CD4-positive, alpha-beta T cell treated with Interleukin-15 for 1 hour (primary cell): ENCODE data around the gene PHIP.
"Not testable (repeated sequence)": the region's sequence is repeated elsewhere in the genome, so short reads cannot be mapped to it uniquely, and the experiment has no call there.

ENCODE experiments used
- DNase-seq: peaks from one replicate; pipeline ENCODE4 v3.0.0-alpha.2; 2020

The PHIP gene

DNA sequence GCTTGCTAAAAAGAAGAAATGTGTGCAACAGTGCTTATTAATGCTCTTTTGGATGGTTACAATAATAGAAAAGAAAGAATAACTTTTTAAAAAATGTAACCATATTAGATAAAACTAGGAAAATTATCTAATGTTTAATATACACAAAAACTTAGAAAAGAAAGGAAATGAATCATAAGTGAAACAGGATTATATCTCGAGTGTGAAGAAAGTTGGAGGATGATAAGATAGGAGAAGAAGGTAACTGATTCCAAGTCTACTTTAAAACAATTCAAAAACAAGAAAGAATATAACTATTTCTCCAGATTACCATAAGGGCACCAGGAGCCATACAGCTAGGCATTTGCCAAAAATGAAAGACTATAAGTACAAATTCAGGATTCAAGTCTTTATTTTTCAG, 73.0 kb downstream of the PHIP start:
- DNase-seq = no peak

DNA sequence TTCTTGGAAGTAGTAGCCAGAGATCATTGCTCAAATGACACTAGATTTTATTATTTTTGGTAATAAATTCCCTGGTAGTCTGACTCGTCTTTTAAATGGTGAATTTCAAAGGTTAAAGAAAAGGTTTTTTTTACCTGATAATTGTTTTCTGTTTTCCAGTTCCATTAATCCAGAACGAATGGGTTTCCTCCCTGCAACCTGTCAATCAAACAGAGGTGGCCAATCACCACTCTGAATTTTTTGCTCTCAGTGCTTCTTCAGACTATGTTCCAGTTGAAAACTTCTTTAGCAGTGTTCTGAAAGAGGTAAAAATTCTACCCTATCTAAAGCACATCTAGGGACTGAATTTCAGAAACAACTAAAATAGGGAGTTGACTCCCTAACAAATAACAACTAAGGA, 73.8 kb downstream of the PHIP start:
- no peak for DNase-seq

DNA sequence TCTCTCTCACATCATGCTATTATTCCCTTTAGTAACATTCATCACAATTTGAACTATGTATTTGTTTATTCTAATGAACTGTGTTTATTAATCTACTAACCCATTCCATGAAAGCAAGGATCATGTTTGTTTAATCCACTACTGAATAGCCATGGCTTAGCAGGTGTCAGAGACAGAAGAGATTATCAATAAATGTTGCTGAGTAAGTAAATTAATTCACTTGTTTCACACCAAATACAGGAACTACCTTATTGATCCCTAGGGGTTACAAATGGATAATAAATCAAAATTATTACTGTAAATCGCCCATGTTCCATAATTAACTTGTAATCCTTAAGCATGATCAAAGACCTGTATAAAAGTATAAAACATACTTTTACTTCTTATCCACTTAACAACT, 76.6 kb downstream of the PHIP start:
- DNase-seq = no peak

DNA sequence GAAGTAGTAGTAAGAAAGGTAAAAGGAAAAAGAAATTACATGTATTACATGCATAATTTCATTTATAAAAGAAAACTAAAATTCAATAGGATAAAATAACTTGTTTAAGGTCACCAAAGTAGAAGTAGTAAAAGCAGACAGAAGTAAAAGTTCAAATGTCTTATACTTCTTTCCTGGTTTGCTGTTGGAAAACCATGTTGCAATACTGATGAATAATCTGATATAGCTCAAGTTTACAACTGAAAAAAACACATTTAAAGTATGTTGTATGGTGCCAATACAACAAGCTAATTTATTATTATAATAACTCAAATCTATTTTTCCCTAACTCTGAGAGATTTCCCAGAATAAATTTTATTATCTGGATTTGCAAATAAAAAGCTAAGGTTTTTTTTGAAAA, 78.3 kb downstream of the PHIP start:
- DNase-seq = no peak

DNA sequence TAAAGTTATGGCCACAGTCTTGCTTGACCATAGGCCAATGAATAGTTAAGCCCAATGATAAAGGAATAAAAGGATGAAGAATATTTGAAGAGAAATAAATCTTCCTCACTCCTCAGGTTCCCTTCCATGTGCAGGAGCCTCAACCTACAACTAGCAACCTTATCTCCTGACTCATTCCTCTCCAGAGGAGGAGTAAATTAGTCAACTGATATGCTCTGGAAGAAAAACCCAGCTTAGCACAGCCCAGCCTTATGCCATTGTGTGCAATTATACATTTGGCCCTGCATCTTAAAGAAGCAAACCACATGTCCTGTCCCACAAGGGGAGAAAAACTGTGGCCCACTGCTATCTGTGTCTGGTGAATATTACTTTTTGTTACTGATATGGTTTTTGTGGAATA, 82.1 kb downstream of the PHIP start:
- no peak for DNase-seq

DNA sequence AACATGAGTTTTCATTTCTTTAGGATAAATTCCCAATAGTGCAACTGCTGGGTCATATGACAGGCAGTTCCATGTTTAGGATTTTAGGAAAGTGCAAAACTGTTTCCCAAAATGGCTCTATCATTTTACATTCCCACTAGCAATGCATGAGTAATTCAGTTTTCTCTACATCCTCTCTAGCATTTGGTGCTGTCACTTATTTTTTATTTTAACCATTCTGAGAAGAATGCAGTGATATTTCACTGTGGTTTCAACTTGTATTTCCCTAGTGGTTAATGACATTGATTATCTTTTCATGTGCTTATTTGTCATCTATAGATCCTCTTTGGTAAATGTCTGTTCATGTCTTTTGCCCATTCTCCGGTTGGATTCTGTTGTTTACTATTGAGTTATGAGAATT, 82.7 kb downstream of the PHIP start:
- no peak for DNase-seq

DNA sequence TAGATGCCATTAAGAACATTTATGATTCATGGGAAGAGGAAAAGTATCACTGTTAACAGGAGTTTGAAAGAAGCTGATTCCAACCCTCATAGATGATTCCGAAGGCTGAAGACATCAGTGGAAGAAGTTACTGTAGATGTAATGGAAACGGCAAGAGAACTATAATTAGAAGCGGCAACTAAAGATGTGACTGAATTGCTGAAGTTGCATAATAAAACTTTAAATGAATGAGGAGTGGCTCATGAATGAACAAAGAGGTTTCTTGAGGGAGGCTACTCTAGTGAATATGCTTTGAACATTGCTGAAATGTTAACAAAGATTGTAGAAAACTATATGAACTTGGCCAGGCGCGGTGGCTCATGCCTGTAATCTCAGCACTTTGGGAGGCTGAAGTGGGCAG, 84.1 kb downstream of the PHIP start:
- DNase-seq = no peak

DNA sequence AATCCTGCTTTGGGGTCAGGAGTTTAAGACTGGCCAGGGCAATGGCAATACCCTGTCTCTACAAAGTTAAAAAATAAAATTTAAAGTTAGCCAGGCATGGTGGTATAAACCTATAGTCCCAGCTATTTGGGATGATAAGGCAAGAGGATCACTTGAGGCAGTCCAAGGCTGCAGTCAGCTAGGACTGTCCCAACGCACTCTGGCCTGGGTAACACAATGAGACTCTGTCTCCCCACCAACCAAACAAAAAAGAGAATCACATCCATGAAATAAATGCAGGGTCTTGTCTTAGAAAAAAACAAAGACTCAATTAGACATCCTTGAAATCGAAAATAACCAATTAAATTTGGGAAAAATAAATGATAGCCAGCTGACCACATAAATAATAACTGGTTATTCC, 88.9 kb downstream of the PHIP start:
- DNase-seq = no peak

DNA sequence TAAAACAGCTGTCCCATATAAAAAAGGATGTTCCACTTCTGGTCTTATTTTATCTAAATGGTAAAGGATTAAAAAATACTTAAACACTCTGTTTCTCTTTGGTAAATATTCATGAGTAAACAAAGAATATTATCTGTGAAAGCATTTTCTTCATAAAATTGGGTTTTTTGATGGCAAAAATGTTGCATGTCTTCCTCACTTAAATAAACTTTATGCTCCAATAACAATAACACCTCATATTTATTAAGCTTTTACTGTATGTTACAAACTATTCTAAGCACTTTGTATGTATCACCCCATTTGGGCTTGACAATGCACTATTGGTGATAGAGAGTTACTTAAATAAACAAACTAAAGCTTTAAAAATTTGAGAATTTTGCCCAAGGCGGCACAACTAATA, 91.9 kb downstream of the PHIP start:
- no peak for DNase-seq

DNA sequence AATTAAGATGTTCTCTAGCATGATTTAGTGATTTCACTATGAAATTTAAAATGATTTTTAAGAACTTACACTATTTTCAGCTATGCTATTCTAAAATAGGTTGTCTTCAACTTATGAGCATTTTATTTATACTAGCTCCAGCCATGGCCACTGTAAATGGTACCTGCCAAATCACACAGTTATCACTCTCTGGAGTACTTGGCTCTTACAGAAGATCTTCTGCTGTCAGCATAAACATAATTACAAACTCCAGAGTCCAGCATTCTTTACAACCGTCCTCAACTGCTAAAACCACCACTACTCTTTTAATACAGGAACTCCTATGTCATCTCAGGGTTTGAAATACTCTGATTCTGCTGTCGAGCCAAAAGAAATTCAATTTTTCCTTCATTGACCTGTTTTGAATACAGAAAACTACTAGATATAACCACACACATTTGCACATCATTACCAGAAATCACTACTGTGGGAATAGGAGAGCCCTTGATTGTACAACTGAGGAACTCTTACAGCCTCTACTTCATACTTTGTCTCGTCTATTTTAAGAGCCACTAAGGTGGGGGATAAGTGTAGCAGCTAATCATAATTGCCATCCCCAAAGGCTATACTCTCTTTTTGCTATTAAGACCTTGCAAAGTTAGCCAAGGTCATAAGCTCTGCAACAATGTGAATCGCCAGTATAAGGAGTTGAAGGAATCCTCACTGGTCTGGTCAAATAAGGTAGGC, 93.7 kb downstream of the PHIP start:
- no peak for DNase-seq

DNA sequence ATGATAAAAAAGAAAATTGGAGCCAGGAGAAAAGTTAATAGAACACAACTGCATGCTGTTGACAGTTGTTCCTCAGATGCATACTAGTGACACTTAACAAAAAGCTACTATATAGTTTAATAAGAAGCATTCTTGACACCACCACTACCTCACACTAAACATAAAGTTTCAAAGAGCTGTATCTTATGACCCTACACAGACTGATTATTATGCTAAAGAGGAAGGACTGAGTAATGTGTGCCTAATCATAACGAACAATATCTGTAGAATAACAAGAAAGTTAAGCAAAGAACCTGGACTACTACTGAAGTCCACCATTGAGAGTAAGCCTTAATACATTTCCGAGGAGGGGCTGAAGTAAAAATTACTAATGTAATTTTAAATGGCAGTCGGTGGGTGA, 110.9 kb downstream of the PHIP start:
- no peak for DNase-seq

DNA sequence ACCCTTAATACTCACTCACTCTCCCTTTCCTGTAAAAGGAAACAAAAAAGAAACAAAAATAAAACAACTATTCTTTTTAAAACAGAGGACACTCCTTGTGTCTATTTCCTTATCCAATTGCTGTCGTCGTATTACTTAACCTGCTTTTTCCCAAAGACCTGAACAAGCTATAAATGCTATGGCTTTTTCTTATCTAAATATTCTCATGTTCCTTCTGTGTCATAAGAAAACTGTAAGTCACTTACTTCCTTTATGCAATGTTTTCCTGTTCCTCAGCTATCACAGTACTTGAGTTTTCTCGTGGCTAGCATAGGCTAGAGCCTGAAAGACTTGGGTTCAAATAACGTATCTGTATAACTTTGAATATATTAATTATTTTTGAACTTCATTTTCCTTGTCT, 111.5 kb downstream of the PHIP start:
- no peak for DNase-seq

DNA sequence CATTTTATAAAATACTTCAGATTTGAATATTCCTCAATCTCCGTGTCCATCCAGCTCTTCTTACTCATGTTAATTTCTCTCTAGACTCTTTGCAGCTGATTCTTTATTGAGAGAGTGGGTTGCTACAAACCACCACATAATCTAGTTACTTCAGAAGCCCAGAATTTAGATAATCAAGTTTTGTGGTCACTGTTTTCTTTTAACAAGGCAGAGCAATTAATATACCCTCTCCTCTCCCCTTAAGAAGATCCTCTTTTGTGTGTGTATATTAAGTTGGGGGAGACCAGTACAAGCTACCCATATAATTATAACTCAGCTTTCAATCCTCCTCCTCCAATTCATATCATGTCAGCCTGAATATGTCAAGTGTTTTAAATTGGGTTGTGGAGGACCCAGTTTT, 115.6 kb downstream of the PHIP start:
- DNase-seq = no peak

DNA sequence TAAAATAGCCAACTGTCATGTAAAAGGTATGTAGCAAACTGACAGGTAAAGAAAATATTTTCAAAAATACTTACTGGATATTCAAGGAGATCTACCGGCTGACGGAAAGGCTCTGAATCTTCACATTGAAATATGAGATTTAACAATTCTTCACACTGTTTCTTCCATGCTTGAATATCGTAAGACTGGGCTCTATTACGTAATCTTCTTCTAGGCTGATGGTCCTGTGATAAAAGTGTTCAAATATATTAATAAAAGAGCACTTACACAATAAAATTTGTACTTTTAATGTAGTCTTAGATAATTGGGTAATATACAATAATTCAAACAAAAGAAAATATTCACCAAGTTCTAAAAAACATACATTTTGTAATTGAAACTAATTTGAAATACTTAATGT, 123.3 kb downstream of the PHIP start:
- no peak for DNase-seq

DNA sequence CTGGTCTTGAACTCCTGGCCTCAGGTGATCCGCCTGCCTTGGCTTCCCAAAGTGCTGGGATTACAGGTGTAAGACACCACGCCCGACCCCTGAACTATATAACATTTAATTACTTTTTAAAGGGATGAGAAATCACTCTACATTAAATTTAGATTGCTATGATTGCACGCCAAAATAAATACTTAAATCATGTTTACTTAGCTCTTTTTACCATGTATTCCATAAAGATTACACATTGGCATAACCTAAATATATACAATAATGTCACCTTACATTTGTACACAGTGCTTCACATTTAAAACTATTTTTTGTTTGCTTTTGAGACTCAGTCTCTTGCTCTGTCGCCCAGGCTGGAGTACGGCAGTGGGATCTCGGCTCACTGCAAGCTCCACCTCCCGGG, 124.3 kb downstream of the PHIP start:
- no peak for DNase-seq

DNA sequence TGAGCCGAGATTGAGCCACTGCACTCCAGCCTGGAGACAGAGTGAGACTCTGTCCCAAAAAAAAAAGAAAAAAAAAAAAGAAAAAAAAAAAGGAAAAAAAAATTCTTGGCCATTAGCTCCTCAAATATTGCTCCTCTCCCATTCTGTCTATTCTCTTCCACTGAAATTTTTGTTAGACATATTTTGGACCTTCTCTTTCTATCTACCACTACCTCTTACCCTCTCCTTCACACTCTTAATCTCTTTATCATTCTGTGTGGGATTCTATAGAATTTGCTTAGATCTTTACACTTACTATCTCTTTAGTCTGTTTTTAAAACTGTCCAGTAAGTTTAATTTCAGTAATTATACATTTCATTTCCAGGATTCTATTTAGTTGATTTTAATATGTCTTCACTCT, 125.7 kb downstream of the PHIP start:
- DNase-seq = no peak

DNA sequence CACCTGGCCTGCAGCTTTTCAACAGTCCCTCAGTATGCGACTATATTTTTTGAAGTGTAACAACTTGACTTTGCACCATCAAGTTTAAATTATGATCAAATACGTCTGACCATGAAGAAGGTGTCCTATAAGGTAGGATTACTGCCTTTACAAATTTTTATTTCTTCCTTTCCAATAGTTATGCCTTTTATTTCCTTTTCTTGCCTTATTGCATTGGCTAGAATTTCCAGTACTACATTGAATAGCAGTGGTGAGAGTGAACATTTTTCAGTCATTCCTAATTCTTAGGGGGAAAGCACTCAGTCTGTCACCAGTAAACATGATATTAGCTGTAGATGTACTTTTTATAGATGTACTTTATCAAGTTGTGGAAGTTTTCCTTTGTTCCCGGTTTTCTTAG, 129.3 kb downstream of the PHIP start:
- DNase-seq = no peak

DNA sequence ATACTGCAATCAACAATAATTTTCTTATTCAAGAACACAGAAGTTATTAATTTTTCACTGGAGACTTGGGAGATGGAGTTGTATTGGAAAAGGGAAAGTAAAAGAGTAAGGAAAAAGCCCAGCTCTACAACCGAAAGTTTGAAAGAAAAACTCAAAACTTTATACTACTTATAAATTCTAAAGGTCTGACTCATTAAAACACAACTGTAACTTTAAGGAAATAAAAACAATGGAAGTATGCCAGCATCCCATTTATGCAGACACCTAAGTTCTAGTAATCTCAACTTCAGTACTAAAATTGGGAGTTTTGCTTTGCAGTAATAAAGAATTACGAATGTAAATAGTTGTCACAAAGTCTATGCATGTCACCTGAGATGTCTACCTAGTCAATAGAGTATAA, 130.1 kb downstream of the PHIP start:
- DNase-seq = no peak

DNA sequence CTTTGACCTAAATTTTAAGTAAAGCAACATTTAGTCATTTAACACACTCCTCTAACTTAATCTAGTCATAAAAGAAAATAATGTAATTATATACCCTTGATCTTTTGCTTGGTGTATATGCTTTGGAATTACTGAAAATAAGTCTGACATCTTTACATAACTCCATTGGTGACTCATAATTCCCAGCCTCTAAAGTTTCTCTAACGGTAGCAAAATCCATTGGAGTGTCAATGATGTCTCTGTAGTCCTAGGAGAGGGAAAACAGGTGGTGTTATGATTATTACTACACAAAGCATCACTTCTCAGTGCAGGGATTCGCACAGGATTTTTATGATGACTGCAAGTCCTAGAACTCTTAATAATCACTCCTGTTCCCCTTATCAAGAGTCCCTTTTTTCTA, 130.5 kb downstream of the PHIP start:
- DNase-seq = no peak

DNA sequence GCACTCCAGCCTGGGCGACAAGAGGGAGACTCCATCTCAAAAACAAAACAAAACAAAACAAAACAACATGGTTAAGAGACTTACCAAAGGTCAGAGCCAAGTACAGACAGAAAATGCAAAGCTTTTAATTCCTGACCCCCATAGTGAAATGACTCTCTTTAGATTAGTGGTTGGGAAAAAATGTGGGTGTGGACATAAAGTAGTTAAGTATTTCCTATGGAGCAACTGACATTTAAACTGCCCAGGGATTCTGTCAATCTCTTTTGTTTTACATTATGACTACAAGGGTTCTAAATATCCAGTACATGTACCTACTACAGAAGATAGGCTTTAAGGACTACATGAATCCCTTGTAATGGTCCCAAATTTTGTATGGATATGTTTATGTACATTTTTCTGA, 135.6 kb downstream of the PHIP start:
- no peak for DNase-seq

DNA sequence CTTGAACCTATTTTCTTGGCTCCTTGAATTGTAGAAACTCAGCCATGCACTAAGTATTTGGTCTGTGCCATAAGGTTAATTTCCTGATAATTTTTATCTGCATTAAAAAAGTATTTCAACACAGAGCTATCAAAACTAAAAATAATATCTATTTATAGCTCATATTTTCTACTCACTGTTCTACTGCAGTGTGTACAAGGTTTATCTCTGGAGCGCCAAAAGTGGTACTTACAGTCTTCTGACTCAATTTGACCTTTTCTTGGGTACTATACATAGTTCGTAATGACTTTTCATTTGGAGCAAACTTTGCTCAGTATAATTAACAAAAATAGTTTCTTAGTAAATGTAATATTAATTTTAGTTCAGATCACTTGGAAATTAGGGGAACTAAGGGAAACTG, 141.5 kb downstream of the PHIP start:
- no peak for DNase-seq

DNA sequence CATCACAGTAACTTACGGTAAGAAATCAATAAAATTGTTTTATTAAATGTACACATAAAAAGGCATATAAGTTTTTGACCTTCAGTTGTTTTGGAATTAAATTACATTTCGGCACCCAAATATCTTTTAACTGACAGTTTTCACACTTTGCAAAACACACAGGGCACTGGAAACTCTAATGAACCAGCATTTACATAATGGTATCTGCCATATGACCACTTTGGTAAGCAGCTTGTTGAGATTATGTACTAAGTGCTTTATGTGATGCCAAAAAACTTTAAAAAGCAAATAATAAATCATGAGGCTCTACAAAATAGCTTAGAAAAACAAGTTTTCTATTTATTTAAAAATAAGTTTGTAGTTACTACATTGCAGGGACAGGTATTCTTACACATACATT, 142.5 kb downstream of the PHIP start:
- no peak for DNase-seq

DNA sequence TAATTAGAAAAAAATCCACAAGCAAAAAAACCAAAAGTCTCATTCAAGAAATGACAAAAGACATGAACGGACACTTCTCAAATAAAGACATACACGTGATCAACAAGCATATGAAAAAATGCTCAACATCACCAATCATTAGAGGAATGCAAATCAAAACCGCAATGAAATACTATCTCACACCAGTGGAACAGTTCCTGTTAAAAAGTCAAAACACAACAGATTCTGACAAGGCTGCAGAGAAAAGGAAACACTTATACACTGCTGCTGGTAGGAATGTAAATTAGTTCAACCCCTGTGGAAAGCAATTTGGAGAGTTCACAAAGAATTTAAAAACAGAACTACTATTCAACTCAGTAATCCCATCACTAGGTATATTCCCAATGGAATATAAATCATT, 152.7 kb downstream of the PHIP start:
- DNase-seq = no peak

DNA sequence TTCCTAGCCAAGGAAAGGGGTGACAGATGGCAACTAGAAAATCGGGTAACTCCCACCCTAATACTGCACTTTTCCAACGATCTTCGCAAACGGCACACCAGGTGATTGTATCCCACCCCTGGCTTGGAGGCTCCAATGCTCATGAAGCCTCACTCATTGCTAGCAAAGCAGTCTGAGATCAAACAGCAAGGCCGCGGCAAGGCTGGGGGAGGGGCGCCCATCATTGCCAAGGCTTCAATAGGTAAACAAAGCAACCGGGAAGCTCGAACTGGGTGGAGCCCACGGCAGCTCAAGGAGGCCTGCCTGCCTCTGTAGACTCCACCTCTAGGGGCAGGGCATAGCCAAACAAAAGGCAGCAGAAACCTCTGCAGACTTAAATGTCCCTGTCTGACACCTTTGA, 156.9 kb downstream of the PHIP start:
- DNase-seq = not testable (repeated sequence)

DNA sequence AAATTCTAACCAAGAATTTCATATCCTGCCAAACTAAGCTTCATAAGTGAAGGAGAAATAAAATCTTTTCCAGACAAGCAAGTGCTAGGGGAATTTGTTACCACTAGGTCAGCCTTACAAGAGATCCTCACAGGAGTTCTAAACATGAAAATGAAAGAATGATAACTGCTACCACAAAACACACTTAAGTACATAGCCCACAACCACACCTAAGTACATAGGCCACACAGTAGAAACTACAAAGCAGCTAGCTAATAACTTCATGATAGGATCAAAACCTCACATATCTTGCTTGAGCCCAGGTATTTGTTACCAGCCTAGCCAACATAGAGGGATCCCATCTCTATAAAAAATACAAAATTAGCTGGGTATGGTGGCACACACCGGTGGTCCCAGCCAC, 160.3 kb downstream of the PHIP start:
- no peak for DNase-seq

DNA sequence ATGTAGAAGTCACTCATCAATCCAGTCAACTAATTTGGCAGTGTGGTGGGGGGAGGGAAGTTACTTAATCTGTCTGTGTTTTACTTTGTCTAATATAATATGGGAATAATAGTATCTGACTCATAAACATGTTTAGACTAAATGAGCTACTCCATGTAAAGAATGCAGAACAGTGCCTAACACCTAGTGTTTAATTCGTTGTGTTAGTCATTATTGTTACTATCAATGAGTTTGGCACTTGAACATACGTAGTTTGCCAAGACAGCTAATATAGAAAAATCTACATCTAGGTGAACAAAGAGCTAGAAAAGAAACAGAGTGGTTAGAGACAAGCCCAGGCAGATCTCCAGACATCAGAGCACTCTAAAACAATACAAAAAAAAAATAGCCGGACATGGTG, 161.6 kb downstream of the PHIP start:
- no peak for DNase-seq
